Right atrium auricular region (tissue), 2 donors: Measurements from ENCODE around the gene ALDH3A2. TPM values are rescaled to one million over a fixed set of nuclear protein-coding genes. Genes with fewer than 3 reads are reported as not detected.

Source experiments
- DNase-seq: peaks from one replicate; pipeline ENCODE4 v3.0.0-alpha.2; 2019; ENCODE audit warnings: low spot score
- H3K27ac ChIP-seq, 2 donors: fragments of 200-600 bp; sonication (generic); 1 replicate in 1 of 2; 2 replicates in 1 of 2; pipeline ENCODE4 v1.5.1; 2016 to 2019
- H3K27me3 ChIP-seq, 2 donors: fragments of 200-600 bp; sonication (generic); one replicate each; pipeline versions ENCODE4 v1.5.1 to v1.6.0; 2017 to 2019
- H3K36me3 ChIP-seq: fragments of 200-600 bp; sonication (generic); one replicate; pipeline ENCODE4 v1.5.1; 2016
- H3K4me1 ChIP-seq, 2 donors: fragments of 200-600 bp; sonication (generic); one replicate each; pipeline versions ENCODE4 v1.5.1 to v1.6.0; 2017 to 2019
- H3K4me3 ChIP-seq, 2 donors: fragments of 200-600 bp; sonication (generic); 1 replicate in 1 of 2; 2 replicates in 1 of 2; pipeline ENCODE4 v1.5.1; 2017 to 2019; ENCODE audit warnings: mild to moderate bottlenecking in 1 of 2, moderate library complexity in 1 of 2
- H3K9me3 ChIP-seq, 2 donors: fragments of 200-600 bp; sonication (generic); one replicate each; pipeline ENCODE4 v1.5.1; 2019
- CTCF ChIP-seq, 2 donors: fragments of 200-600 bp; sonication (generic); IDR thresholded peaks; one replicate each; pipeline ENCODE4 v1.5.1; 2019; ENCODE audit warnings: antibody characterized with exemption in 2 of 2
- total RNA-seq, 2 donors: library from RNA; depleted of rRNA; stranded (reverse); fragments of >200 nt; gene quantifications; one replicate each; pipeline ENCODE4 v1.1.0, GENCODE V29; 2016

The ALDH3A2 gene
- total RNA-seq, 2 donors from 2014 or later, result 45.8 to 52.3 TPM

- no peak for TF ChIP-seq CTCF (IDR thresholded peaks at IDR 0.05)
- Histone ChIP-seq H3K4me3 (no peak overlapping the region), H3K27ac (no peak overlapping the region), H3K9me3 (no peaks in the 10 kb centered on the region), H3K27me3 (no peaks in the 10 kb centered on the region), H3K36me3 (no peaks in the 10 kb centered on the region), H3K4me1 (peaks cover 0 to 10% of the 10 kb centered on the region in 2 donors)
- DNase-seq, result no peak
Measured at GRCh38 chr17:19720210-19720475, 71.6 kb downstream of the ALDH3A2 start.

- Histone ChIP-seq H3K27ac (no peak overlapping the region), H3K9me3 (no peaks in the 10 kb centered on the region), H3K36me3 (no peaks in the 10 kb centered on the region), H3K27me3 (no peaks in the 10 kb centered on the region), H3K4me1 (peaks cover 0 to 10% of the 10 kb centered on the region in 2 donors), H3K4me3 (no peak overlapping the region)
- no peak for TF ChIP-seq CTCF (IDR thresholded peaks at IDR 0.05)
- DNase-seq, result no peak
Measured at GRCh38 chr17:19720631-19721426, 72.3 kb downstream of the ALDH3A2 start.

GRCh38 chr17:19723964-19724363 lies 75.4 kb downstream of the ALDH3A2 start:
- TF ChIP-seq CTCF (IDR thresholded peaks at IDR 0.05), result no peak

GRCh38 chr17:19724501-19725420 lies 76.2 kb downstream of the ALDH3A2 start:
- Histone ChIP-seq H3K4me3 (peak overlapping the region in 1 of 2 donors; percentile 26), H3K36me3 (no peaks in the 10 kb centered on the region), H3K4me1 (peaks cover 0 to 46% of the 10 kb centered on the region in 2 donors), H3K27ac (peak overlapping the region; percentile 24 to 37), H3K27me3 (no peaks in the 10 kb centered on the region), H3K9me3 (no peaks in the 10 kb centered on the region)
- peak; percentile 69 for DNase-seq
- no peak for TF ChIP-seq CTCF (IDR thresholded peaks at IDR 0.05)

More at GRCh38 chr17:19723964-19724363, 75.4 kb downstream of the ALDH3A2 start:
- H3K4me3 ChIP-seq, result no peak overlapping the region
- peaks cover 0 to 40% of the 10 kb centered on the region in 2 donors for H3K4me1 ChIP-seq
- no peaks in the 10 kb centered on the region for H3K9me3 ChIP-seq
- no peak for DNase-seq
- peak overlapping the region in 1 of 2 donors; percentile 37 for H3K27ac ChIP-seq
- H3K27me3 ChIP-seq, result no peaks in the 10 kb centered on the region
- no peaks in the 10 kb centered on the region for H3K36me3 ChIP-seq

- H3K36me3 ChIP-seq, result no peaks in the 10 kb centered on the region
- no peaks in the 10 kb centered on the region for H3K27me3 ChIP-seq
- no peak overlapping the region for H3K4me3 ChIP-seq
- peaks cover 0 to 44% of the 10 kb centered on the region in 2 donors for H3K4me1 ChIP-seq
- no peak for DNase-seq
- no peak overlapping the region for H3K27ac ChIP-seq
- H3K9me3 ChIP-seq, result no peaks in the 10 kb centered on the region
- no peak for TF ChIP-seq CTCF (IDR thresholded peaks at IDR 0.05)
Measured at GRCh38 chr17:19725486-19725885, 76.9 kb downstream of the ALDH3A2 start.
